Heart left ventricle (tissue), 16 donors: ENCODE results near the gene JUND. TPM values are rescaled to one million over a fixed set of nuclear protein-coding genes. Genes with fewer than 3 reads are reported as not detected.

Experiments used
- ATAC-seq, 4 donors: fragments of 200-7000 bp; cut with Tn5 transposase; one replicate each; pipeline ENCODE4 v1.9.1; 2020 to 2022; ENCODE audit warnings: moderate library complexity in 4 of 4, mild to moderate bottlenecking in 3 of 4, moderate number of reproducible peaks in 1 of 4
- DNase-seq, 5 donors: peaks; one replicate each; pipeline ENCODE4 v3.0.0-alpha.2; 2020
- H3K27ac ChIP-seq, 12 donors: fragments of 200-600 bp; sonication (generic) in 4 of 12; one replicate each; pipeline versions ENCODE4 v1.5.0 to v1.8.0; 2016 to 2022; ENCODE audit warnings: mild to moderate bottlenecking in 2 of 12
- H3K27me3 ChIP-seq, 9 donors: fragments of 200-600 bp; sonication (generic) in 2 of 9; one replicate each; pipeline versions ENCODE4 v1.5.1 to v1.8.0; 2016 to 2022; ENCODE audit warnings: mild to moderate bottlenecking in 3 of 9
- H3K36me3 ChIP-seq, 9 donors: fragments of 200-600 bp; sonication (generic) in 2 of 9; one replicate each; pipeline versions ENCODE4 v1.5.0 to v1.8.0; 2018 to 2022; ENCODE audit warnings: mild to moderate bottlenecking in 2 of 9
- H3K4me1 ChIP-seq, 12 donors: fragments of 200-600 bp; sonication (generic) in 4 of 12; one replicate each; pipeline versions ENCODE4 v1.5.0 to v1.8.0; 2016 to 2022; ENCODE audit warnings: mild to moderate bottlenecking in 3 of 12
- H3K4me3 ChIP-seq, 12 donors: fragments of 200-600 bp; sonication (generic) in 4 of 12; one replicate each; pipeline versions ENCODE4 v1.5.0 to v1.8.0; 2017 to 2022; ENCODE audit warnings: mild to moderate bottlenecking in 9 of 12, moderate library complexity in 4 of 12
- H3K9me3 ChIP-seq, 12 donors: fragments of 200-600 bp; sonication (generic) in 4 of 12; one replicate each; pipeline versions ENCODE4 v1.5.0 to v1.8.0; 2016 to 2022; ENCODE audit warnings: mild to moderate bottlenecking in 1 of 12
- CTCF ChIP-seq, 12 donors: fragments of 200-600 bp; sonication (generic) in 4 of 12; IDR thresholded peaks; one replicate each; pipeline versions ENCODE4 v1.5.0 to v1.8.0; 2018 to 2022; ENCODE audit warnings: antibody characterized with exemption in 12 of 12, mild to moderate bottlenecking in 5 of 12
- POLR2A ChIP-seq, 2 donors: fragments of 450-650 bp; IDR thresholded peaks; one replicate each; pipeline ENCODE4 v1.6.1; 2017; ENCODE audit warnings: antibody characterized with exemption in 2 of 2, mild to moderate bottlenecking in 2 of 2, moderate library complexity in 2 of 2
- WGBS, 4 donors: extraction: QIAGEN DNeasy Blood & Tissue Kit in 2 of 4; methylation state at CpG; one replicate each; pipeline versions ENCODE4 v1.1.5 to v1.1.7; 2013 to 2018; 5-methylcytosine and 5-hydroxymethylcytosine counted together
- intact Hi-C, 10 donors: fragments of 100-400 bp; cut with DNase I; formaldehyde crosslinking; loops; one replicate each; pipeline versions ENCODE4 v1.11.1 to v1.14.2; 2022
- polyA plus RNA-seq, 2 donors: library from polyadenylated mRNA; stranded (reverse); fragments of 200-250 nt; gene quantifications; one replicate each; pipeline ENCODE4 v1.2.3, GENCODE V29; 2013
- total RNA-seq, 9 donors: library from RNA; depleted of rRNA in 2 of 9; stranded (reverse); fragments of >200 nt in 2 of 9; fragmentation: NEBNext Ultra II Directional in 3 of 9; extraction: Animal tissue kit (Norgen Biotek cat#: 25700) in 3 of 9; gene quantifications; one replicate each; pipeline versions ENCODE4 v1.1.0 to v1.2.4, GENCODE V29; 2016 to 2023
- donor health status: ischemic (EF 13 %, LVEDD 7.1; RV severe dilation, severe dysfunction).
- donor health status: healthy with polysubstance abuse.
- donor health status: DM: no; HTN: yes; CAD: no.
- donor health status: DM: no; HTN: no; CAD: no.
- donor health status: ischemic (EF 25% LVEDD 6.9; RV normal size, moderate dysfunction).
- donor health status: ischemic (EF 25% LVEDD 5.7; RV mildly dilated, moderate dysfunction).
- donor health status: healthy.
- donor health status: DM: yes; HTN: yes; CAD: no.
- donor health status: ischemic (EF 35%, LVEDD 5.7; RV mildly dilated, moderate dysfunction).
- donor health status: nonischemic (EF 11% LVEDD 7.7; RV severe dilation, severe dysfunction).
- donor health status: DM: yes; HTN: yes; CAD: no.
- donor health status: PGD.
- donor health status: ischemic (EF 29% LVEDD 5.4; RV normal size, mild dysfunction).
- donor health status: nonischemic (EF 23%, LVEDD 6.1; RV moderate dilation, normal function).

JUND gene
- total and polyA plus RNA-seq, 11 donors: 80.2 to 352 (median 137) TPM

- Histone ChIP-seq H3K36me3 (peaks cover 0 to 8% (median 0%) of the 10 kb centered on the region in 9 donors), H3K27ac (peak overlapping the region in 11 of 12 donors; percentile 74 to 100 (median 98)), H3K4me1 (peaks cover 18 to 64% (median 52%) of the 10 kb centered on the region in 12 donors), H3K27me3 (no peaks in the 10 kb centered on the region), H3K4me3 (no peak overlapping the region), H3K9me3 (no peaks in the 10 kb centered on the region)
- TF ChIP-seq CTCF (IDR thresholded peaks at IDR 0.05): no peak
- no peak for TF ChIP-seq POLR2A (IDR thresholded peaks at IDR 0.05)
- intact Hi-C loops: no loop called here
- 64 to 81% (median 67%) methylated on average over 3 to 4 of the region's 4 CpGs for WGBS, 4 donors
- no peak for ATAC-seq
- DNase-seq: no peak
These were observed 20.3 kb upstream of the JUND start for GRCh38 chr19:18301718-18302111.

GRCh38 chr19:18300930-18301717 is 19.7 kb upstream of the JUND start:
- ATAC-seq (peak; percentile 53 to 76 (median 66)), DNase-seq (peak; percentile 85 to 95 (median 88))
- TF ChIP-seq CTCF (IDR thresholded peaks at IDR 0.05) (no peak), POLR2A (IDR thresholded peaks at IDR 0.05) (peak in 1 of 2 donors; percentile 27)
- H3K36me3 ChIP-seq: peaks cover 0 to 2% (median 0%) of the 10 kb centered on the region in 9 donors
- peak overlapping the region; percentile 55 to 100 (median 98) for H3K27ac ChIP-seq
- WGBS, 4 donors: 37 to 45% (median 42%) methylated on average over 10 to 18 of the region's 18 CpGs
- H3K9me3 ChIP-seq: no peaks in the 10 kb centered on the region
- no peak overlapping the region for H3K4me3 ChIP-seq
- intact Hi-C loops: no loop called here
- H3K27me3 ChIP-seq: no peaks in the 10 kb centered on the region
- peaks cover 18 to 60% (median 49%) of the 10 kb centered on the region in 12 donors for H3K4me1 ChIP-seq

GRCh38 chr19:18299654-18300053 is 18.2 kb upstream of the JUND start:
- Histone ChIP-seq H3K4me3 (no peak overlapping the region), H3K27ac (peak overlapping the region in 5 of 12 donors; percentile 24 to 99 (median 98)), H3K4me1 (peaks cover 18 to 45% (median 35%) of the 10 kb centered on the region in 12 donors), H3K36me3 (no peaks in the 10 kb centered on the region), H3K27me3 (no peaks in the 10 kb centered on the region), H3K9me3 (no peaks in the 10 kb centered on the region)
- DNase-seq (no peak), ATAC-seq (no peak)
- WGBS, 4 donors: 93 to 96% (median 95%) methylated on average over 9 of the region's 9 CpGs
- TF ChIP-seq CTCF (IDR thresholded peaks at IDR 0.05) (no peak), POLR2A (IDR thresholded peaks at IDR 0.05) (no peak)
- intact Hi-C loops: no loop called here

- H3K36me3 ChIP-seq: no peaks in the 10 kb centered on the region
- no peak for DNase-seq
- no peaks in the 10 kb centered on the region for H3K27me3 ChIP-seq
- no peak overlapping the region for H3K27ac ChIP-seq
- no peak overlapping the region for H3K4me3 ChIP-seq
- WGBS, 4 donors: 86 to 95% (median 87%) methylated on average over 6 of the region's 6 CpGs
- TF ChIP-seq POLR2A (IDR thresholded peaks at IDR 0.05) (no peak), CTCF (IDR thresholded peaks at IDR 0.05) (no peak)
- H3K9me3 ChIP-seq: no peaks in the 10 kb centered on the region
- no peak for ATAC-seq
- H3K4me1 ChIP-seq: peaks cover 15 to 38% (median 27%) of the 10 kb centered on the region in 12 donors
- intact Hi-C loops: no loop called here
These were observed 17.2 kb upstream of the JUND start for GRCh38 chr19:18298601-18299000.
